ENCODE data around the gene CBLC.

Gene CBLC

GRCh38 chr19:44785993-44786392, 8.3 kb downstream of the CBLC start:
- H3K4me3 ChIP-seq (ENCODE audit: low read depth, low read length), result no peak overlapping the region
- TF ChIP-seq CTCF (IDR thresholded peaks at IDR 0.05; ENCODE audit: insufficient read depth, low read depth, low read length, missing control alignments), result no peak
- DNase-seq (ENCODE audit: low read depth), result no peak

GRCh38 chr19:44788971-44789370, 11.3 kb downstream of the CBLC start:
- TF ChIP-seq CTCF (IDR thresholded peaks at IDR 0.05; ENCODE audit: insufficient read depth, low read depth, low read length, missing control alignments), result no peak

DNA sequence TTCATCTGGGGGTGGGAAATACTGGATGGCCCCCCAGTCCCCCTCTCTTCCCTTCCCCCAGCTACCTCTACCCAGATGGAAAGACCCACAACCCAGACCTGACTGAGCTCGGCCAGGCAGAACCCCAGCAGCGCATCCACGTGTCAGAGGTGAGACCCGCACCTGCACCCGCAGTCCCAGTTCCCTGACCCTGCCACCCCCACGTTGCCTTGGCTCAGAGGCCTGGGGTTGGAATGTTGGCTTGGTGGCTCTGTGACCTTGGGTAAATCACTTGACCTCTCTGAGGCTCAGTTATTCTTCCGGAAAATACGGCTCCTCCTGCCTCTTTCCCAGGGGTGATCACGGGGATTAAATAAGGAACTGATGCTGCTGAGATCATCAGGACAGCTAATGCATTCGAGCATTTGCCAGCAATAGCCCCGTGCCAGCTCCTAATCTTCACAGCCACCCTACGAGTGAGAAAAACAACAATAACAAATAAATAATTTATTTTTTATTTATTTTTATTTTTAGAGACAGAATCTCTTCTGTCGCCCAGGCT, 12.3 kb downstream of the CBLC start:
- no peak for DNase-seq (ENCODE audit: low read depth)
- TF ChIP-seq CTCF (IDR thresholded peaks at IDR 0.05; ENCODE audit: insufficient read depth, low read depth, low read length, missing control alignments), result no peak
- no peak overlapping the region for H3K4me3 ChIP-seq (ENCODE audit: low read depth, low read length)

More at GRCh38 chr19:44788971-44789370, 11.3 kb downstream of the CBLC start:
- no peak for DNase-seq (ENCODE audit: low read depth)
- H3K4me3 ChIP-seq (ENCODE audit: low read depth, low read length), result no peak overlapping the region

DNA sequence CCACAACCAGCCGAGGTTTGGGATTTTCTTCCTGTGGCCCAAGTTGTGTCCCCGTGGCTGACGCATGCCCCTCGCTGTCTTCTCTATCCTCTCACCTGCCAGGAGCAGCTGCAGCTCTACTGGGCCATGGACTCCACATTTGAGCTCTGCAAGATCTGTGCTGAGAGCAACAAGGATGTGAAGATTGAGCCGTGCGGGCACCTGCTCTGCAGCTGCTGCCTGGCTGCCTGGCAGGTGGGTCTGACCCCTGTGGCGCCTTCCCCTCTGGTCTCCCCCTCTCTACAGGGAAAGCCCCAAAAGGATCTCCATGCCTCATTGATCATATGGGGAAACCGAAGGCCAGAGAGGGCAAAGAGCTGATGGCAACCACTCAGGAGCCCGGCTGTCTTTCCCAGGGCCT, 14.6 kb downstream of the CBLC start:
- DNase-seq (ENCODE audit: low read depth), result peak; percentile 71
- no peak for TF ChIP-seq CTCF (IDR thresholded peaks at IDR 0.05; ENCODE audit: insufficient read depth, low read depth, low read length, missing control alignments)
- no peak overlapping the region for H3K4me3 ChIP-seq (ENCODE audit: low read depth, low read length)

DNA sequence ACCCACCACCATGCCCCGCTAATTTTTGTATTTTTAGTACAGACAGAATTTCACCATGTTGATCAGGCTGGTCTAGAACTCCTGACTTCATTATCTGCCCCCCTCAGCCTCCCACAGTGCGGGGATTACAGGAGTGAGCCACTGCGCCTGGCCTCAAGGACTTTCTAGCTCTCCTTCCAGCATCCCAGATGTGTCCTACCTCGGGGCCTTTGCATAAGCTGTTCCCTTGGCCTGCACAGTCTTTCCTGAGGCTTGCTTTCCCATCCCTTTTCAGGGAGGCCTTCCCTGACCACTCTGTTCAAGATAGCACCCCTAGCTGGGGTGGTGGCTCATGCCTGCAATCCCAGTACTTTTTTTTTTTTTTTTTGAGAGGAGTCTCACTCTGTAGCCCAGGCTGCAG, 16.9 kb downstream of the CBLC start:
- no peak for TF ChIP-seq CTCF (IDR thresholded peaks at IDR 0.05; ENCODE audit: insufficient read depth, low read depth, low read length, missing control alignments)
- no peak for DNase-seq (ENCODE audit: low read depth)
- no peak overlapping the region for H3K4me3 ChIP-seq (ENCODE audit: low read depth, low read length)

GRCh38 chr19:44795398-44795987, 17.8 kb downstream of the CBLC start:
- DNase-seq (ENCODE audit: low read depth), result no peak
- no peak for TF ChIP-seq CTCF (IDR thresholded peaks at IDR 0.05; ENCODE audit: insufficient read depth, low read depth, low read length, missing control alignments)
- H3K4me3 ChIP-seq (ENCODE audit: low read depth, low read length), result no peak overlapping the region

GRCh38 chr19:44796701-44797115, 19.0 kb downstream of the CBLC start:
- H3K4me3 ChIP-seq (ENCODE audit: low read depth, low read length), result no peak overlapping the region
- DNase-seq (ENCODE audit: low read depth), result peak; percentile 49
- no peak for TF ChIP-seq CTCF (IDR thresholded peaks at IDR 0.05; ENCODE audit: insufficient read depth, low read depth, low read length, missing control alignments)

All from GM12865 (cell line).